ENCODE data around the gene PF4V1.
"Not testable (repeated sequence)": the region's sequence is repeated elsewhere in the genome, so short reads cannot be mapped to it uniquely, and the experiment has no call there.

Gene PF4V1

GRCh38 chr4:73894001-73894400 is 40.9 kb downstream of the PF4V1 start:
- peaks cover 0 to under 1% of the 10 kb centered on the region in 2 donors for H3K9me3 Mint-ChIP-seq
- DNase-seq = no peak
- no peak overlapping the region for H3K27ac Mint-ChIP-seq

GRCh38 chr4:73895201-73896175 is 42.4 kb downstream of the PF4V1 start:
- H3K4me3 Mint-ChIP-seq = no peak overlapping the region
- no peaks in the 10 kb centered on the region for H3K36me3 Mint-ChIP-seq (ENCODE audit: insufficient read depth)
- peaks cover 0 to 6% of the 10 kb centered on the region in 2 donors for H3K9me3 Mint-ChIP-seq
- no peak for DNase-seq
- no peak overlapping the region for H3K27ac Mint-ChIP-seq
- no peaks in the 10 kb centered on the region for H3K4me1 Mint-ChIP-seq (ENCODE audit: low read depth in 2 of 2)
- no peak for ATAC-seq (replicated peaks)
- no peaks in the 10 kb centered on the region for H3K27me3 Mint-ChIP-seq

More at GRCh38 chr4:73894001-73894400, 40.9 kb downstream of the PF4V1 start:
- Mint-ChIP-seq H3K4me3 (no peak overlapping the region), H3K27me3 (no peaks in the 10 kb centered on the region), H3K4me1 (ENCODE audit: low read depth in 2 of 2) (no peaks in the 10 kb centered on the region), H3K36me3 (ENCODE audit: insufficient read depth) (no peaks in the 10 kb centered on the region)
- no peak for ATAC-seq (replicated peaks)

GRCh38 chr4:73896416-73896815 is 43.3 kb downstream of the PF4V1 start:
- ATAC-seq (replicated peaks) (no peak), DNase-seq (no peak)
- H3K27me3 Mint-ChIP-seq = no peaks in the 10 kb centered on the region
- H3K36me3 Mint-ChIP-seq (ENCODE audit: insufficient read depth) = no peaks in the 10 kb centered on the region
- H3K27ac Mint-ChIP-seq = no peak overlapping the region
- no peak overlapping the region for H3K4me3 Mint-ChIP-seq
- H3K4me1 Mint-ChIP-seq (ENCODE audit: low read depth in 2 of 2) = no peaks in the 10 kb centered on the region
- peaks cover 2 to 6% of the 10 kb centered on the region in 2 donors for H3K9me3 Mint-ChIP-seq

- H3K27ac Mint-ChIP-seq = no peak overlapping the region
- DNase-seq = no peak
Observed at GRCh38 chr4:73897380-73898136, 44.5 kb downstream of the PF4V1 start.

GRCh38 chr4:73899338-73899737 is 46.2 kb downstream of the PF4V1 start:
- H3K27ac Mint-ChIP-seq; ATAC-seq (replicated peaks); H3K36me3 Mint-ChIP-seq (ENCODE audit: insufficient read depth); H3K4me1 Mint-ChIP-seq (ENCODE audit: low read depth in 2 of 2); H3K4me3 Mint-ChIP-seq; DNase-seq; H3K27me3 Mint-ChIP-seq: not testable (repeated sequence)
- peaks cover 6 to 14% of the 10 kb centered on the region in 2 donors for H3K9me3 Mint-ChIP-seq

More at GRCh38 chr4:73897380-73898136, 44.5 kb downstream of the PF4V1 start:
- H3K4me1 Mint-ChIP-seq (ENCODE audit: low read depth in 2 of 2) = no peaks in the 10 kb centered on the region
- H3K27me3 Mint-ChIP-seq = no peaks in the 10 kb centered on the region
- no peaks in the 10 kb centered on the region for H3K36me3 Mint-ChIP-seq (ENCODE audit: insufficient read depth)
- H3K9me3 Mint-ChIP-seq = peaks cover 5 to 10% of the 10 kb centered on the region in 2 donors
- ATAC-seq (replicated peaks) = no peak
- no peak overlapping the region for H3K4me3 Mint-ChIP-seq

- Mint-ChIP-seq H3K27me3 (no peaks in the 10 kb centered on the region), H3K36me3 (ENCODE audit: insufficient read depth) (no peaks in the 10 kb centered on the region), H3K27ac (no peak overlapping the region), H3K4me1 (ENCODE audit: low read depth in 2 of 2) (no peaks in the 10 kb centered on the region), H3K4me3 (no peak overlapping the region), H3K9me3 (peaks cover 6 to 14% of the 10 kb centered on the region in 2 donors)
- no peak for DNase-seq
- no peak for ATAC-seq (replicated peaks)
Observed at GRCh38 chr4:73901031-73901430, 47.9 kb downstream of the PF4V1 start.

- no peak overlapping the region for H3K27ac Mint-ChIP-seq
- H3K27me3 Mint-ChIP-seq = no peaks in the 10 kb centered on the region
- no peak overlapping the region for H3K4me3 Mint-ChIP-seq
- H3K9me3 Mint-ChIP-seq = peaks cover 6 to 14% of the 10 kb centered on the region in 2 donors
- H3K4me1 Mint-ChIP-seq (ENCODE audit: low read depth in 2 of 2) = no peaks in the 10 kb centered on the region
- no peaks in the 10 kb centered on the region for H3K36me3 Mint-ChIP-seq (ENCODE audit: insufficient read depth)
- DNase-seq (no peak), ATAC-seq (replicated peaks) (no peak)
Observed at GRCh38 chr4:73902038-73902637, 49.0 kb downstream of the PF4V1 start.

GRCh38 chr4:73902817-73903547 is 49.9 kb downstream of the PF4V1 start:
- no peak for DNase-seq
- Mint-ChIP-seq H3K4me1 (ENCODE audit: low read depth in 2 of 2) (no peaks in the 10 kb centered on the region), H3K4me3 (no peak overlapping the region), H3K27ac (no peak overlapping the region), H3K9me3 (peaks cover 6 to 14% of the 10 kb centered on the region in 2 donors), H3K27me3 (no peaks in the 10 kb centered on the region), H3K36me3 (ENCODE audit: insufficient read depth) (no peaks in the 10 kb centered on the region)
- no peak for ATAC-seq (replicated peaks)
